Gastrocnemius medialis (tissue), 4 donors: ENCODE results near the gene LILRA5. TPM values are rescaled to one million over a fixed set of nuclear protein-coding genes. Genes with fewer than 3 reads are reported as not detected.
"Not testable (repeated sequence)": the region's sequence is repeated elsewhere in the genome, so short reads cannot be mapped to it uniquely, and the experiment has no call there.

ENCODE experiments used
- ATAC-seq, 2 donors: fragments of 150-250 bp; one replicate each; pipeline ENCODE4 v1.9.1; 2016
- DNase-seq, 2 donors: peaks; one replicate each; pipeline ENCODE4 v3.0.0-alpha.2; 2019
- H3K27ac ChIP-seq, 4 donors: fragments of 200-600 bp; sonication (generic); 1 replicate in 1 of 4; 2 replicates in 3 of 4; pipeline ENCODE4 v1.5.1; 2016 to 2018; ENCODE audit warnings: mild to moderate bottlenecking in 2 of 4, moderate library complexity in 1 of 4
- H3K27me3 ChIP-seq, 3 donors: fragments of 200-600 bp; sonication (generic) in 2 of 3; 1 replicate in 1 of 3; 2 replicates in 2 of 3; pipeline versions ENCODE4 v1.5.1 to v1.6.0; 2016 to 2019; ENCODE audit warnings: mild to moderate bottlenecking in 1 of 3, moderate library complexity in 1 of 3
- H3K36me3 ChIP-seq, 2 donors: fragments of 200-600 bp; sonication (generic) in 1 of 2; one replicate each; pipeline ENCODE4 v1.5.1; 2017 to 2018
- H3K4me1 ChIP-seq, 2 donors: fragments of 200-600 bp; sonication (generic) in 1 of 2; one replicate each; pipeline ENCODE4 v1.5.1; 2016 to 2017; ENCODE audit warnings: mild to moderate bottlenecking in 2 of 2
- H3K4me3 ChIP-seq, 4 donors: fragments of 200-600 bp; sonication (generic) in 3 of 4; 1 replicate in 1 of 4; 2 replicates in 3 of 4; pipeline ENCODE4 v1.5.1; 2016 to 2019; ENCODE audit warnings: mild to moderate bottlenecking in 2 of 4
- H3K9me3 ChIP-seq, 3 donors: fragments of 200-600 bp; sonication (generic) in 2 of 3; 1 replicate in 1 of 3; 2 replicates in 2 of 3; pipeline ENCODE4 v1.5.1; 2016 to 2019
- CTCF ChIP-seq, 5 experiments: fragments of 450-650 bp in 3 of 5; fragments of 200-600 bp in 2 of 5; sonication (generic) in 2 of 5; IDR thresholded peaks in 4 of 5; conservative IDR thresholded peaks in 1 of 5; 1 replicate in 4 of 5; 2 replicates in 1 of 5; pipeline ENCODE4 v1.5.1; 2016 to 2019; ENCODE audit warnings: antibody characterized with exemption in 5 of 5, mild to moderate bottlenecking in 3 of 5, moderate library complexity in 3 of 5
- POLR2A ChIP-seq, 2 donors: fragments of 450-650 bp; IDR thresholded peaks; one replicate each; pipeline ENCODE4 v1.6.1; 2017; ENCODE audit warnings: antibody characterized with exemption in 2 of 2, mild to moderate bottlenecking in 2 of 2, moderate library complexity in 2 of 2
- in situ Hi-C, 4 donors: fragments of 200-750 bp; cut with MboI; loops; one replicate each; pipeline versions ENCODE4 v1.15.0 to v1.8.0; 2017; ENCODE audit warnings: low sequenced_read_pairs in 4 of 4
- intact Hi-C: fragments of 100-400 bp; cut with DNase I; formaldehyde crosslinking; loops from one replicate; pipeline ENCODE4 v1.15.1; 2023; ENCODE audit warnings: low total_unique reads
- total RNA-seq, 4 donors: library from RNA; depleted of rRNA; stranded (reverse); fragments of >200 nt; gene quantifications; one replicate each; pipeline versions ENCODE4 v1.1.0 to v1.2.3, GENCODE V29; 2016

Gene LILRA5
- total RNA-seq, 4 donors from 2014 or later, result 0.98 to 2.4 (median 1.1) TPM; not detected in 1

GRCh38 chr19:54333586-54334298, 20.8 kb upstream of the LILRA5 start:
- intact Hi-C loops, result no loop called here
- Histone ChIP-seq H3K27ac (no peak overlapping the region), H3K4me3 (no peak overlapping the region), H3K9me3 (no peaks in the 10 kb centered on the region), H3K27me3 (no peaks in the 10 kb centered on the region), H3K4me1 (no peaks in the 10 kb centered on the region), H3K36me3 (no peaks in the 10 kb centered on the region)
- ATAC-seq, result no peak
- DNase-seq, result no peak
- in situ Hi-C loops, result no loop called here
- no peak for TF ChIP-seq POLR2A (IDR thresholded peaks at IDR 0.05)

- in situ Hi-C loops (no loop called here), intact Hi-C loops (no loop called here)
- TF ChIP-seq CTCF (IDR thresholded peaks at IDR 0.05 in 4 of 5, conservative IDR thresholded peaks at IDR 0.05 in 1 of 5) (no peak), POLR2A (IDR thresholded peaks at IDR 0.05) (no peak)
- DNase-seq (no peak), ATAC-seq (no peak)
- Histone ChIP-seq H3K4me3 (no peak overlapping the region), H3K27me3 (no peaks in the 10 kb centered on the region), H3K9me3 (no peaks in the 10 kb centered on the region), H3K4me1 (no peaks in the 10 kb centered on the region), H3K27ac (no peak overlapping the region), H3K36me3 (no peaks in the 10 kb centered on the region)
Observed at GRCh38 chr19:54332149-54332548, 19.2 kb upstream of the LILRA5 start.

GRCh38 chr19:54331626-54332025, 18.7 kb upstream of the LILRA5 start:
- Histone ChIP-seq H3K27ac (no peak overlapping the region), H3K27me3 (no peaks in the 10 kb centered on the region), H3K4me3 (no peak overlapping the region), H3K36me3 (no peaks in the 10 kb centered on the region), H3K4me1 (no peaks in the 10 kb centered on the region), H3K9me3 (no peaks in the 10 kb centered on the region)
- DNase-seq (no peak), ATAC-seq (no peak)
- no peak for TF ChIP-seq CTCF (IDR thresholded peaks at IDR 0.05 in 4 of 5, conservative IDR thresholded peaks at IDR 0.05 in 1 of 5)
- TF ChIP-seq POLR2A (IDR thresholded peaks at IDR 0.05), result no peak
- in situ Hi-C loops (no loop called here), intact Hi-C loops (no loop called here)

GRCh38 chr19:54329476-54330165, 16.7 kb upstream of the LILRA5 start:
- ATAC-seq (no peak), DNase-seq (no peak)
- H3K27ac ChIP-seq, result no peak overlapping the region
- no peaks in the 10 kb centered on the region for H3K36me3 ChIP-seq
- no peak for TF ChIP-seq POLR2A (IDR thresholded peaks at IDR 0.05)
- TF ChIP-seq CTCF (IDR thresholded peaks at IDR 0.05 in 4 of 5, conservative IDR thresholded peaks at IDR 0.05 in 1 of 5), result no peak
- H3K4me3 ChIP-seq, result no peak overlapping the region
- in situ Hi-C loops, result no loop called here
- H3K4me1 ChIP-seq, result no peaks in the 10 kb centered on the region
- intact Hi-C loops, result no loop called here
- no peaks in the 10 kb centered on the region for H3K9me3 ChIP-seq
- no peaks in the 10 kb centered on the region for H3K27me3 ChIP-seq

- ATAC-seq, H3K4me1 ChIP-seq, H3K27me3 ChIP-seq, H3K9me3 ChIP-seq, H3K27ac ChIP-seq, in situ Hi-C loops, DNase-seq, intact Hi-C loops, H3K4me3 ChIP-seq, H3K36me3 ChIP-seq: not testable (repeated sequence)
Observed at GRCh38 chr19:54328781-54329180, 15.8 kb upstream of the LILRA5 start.
